Measurements from ENCODE around the gene MYT1.

- TF ChIP-seq POLR2A (IDR thresholded peaks at IDR 0.05; ENCODE audit: low read depth, low read length) (no peak), POLR2AphosphoS5 (IDR thresholded peaks at IDR 0.05; ENCODE audit: low read depth, low read length) (no peak), TAF1 (IDR thresholded peaks at IDR 0.05; ENCODE audit: low read depth, low read length) (no peak)
These were observed 60.3 kb downstream of the MYT1 start for GRCh38 chr20:64224351-64225170.
